ENCODE measurements around the gene CYS1. TPM values are rescaled to one million over a fixed set of nuclear protein-coding genes. Genes with fewer than 3 reads are reported as not detected.

Gene CYS1
- total and polyA plus RNA-seq, 2 of the 13 experiments (the other 11 are each of a cell fraction or from before 2014, with no cell fraction given): 0.04 TPM; not detected in 1

DNA sequence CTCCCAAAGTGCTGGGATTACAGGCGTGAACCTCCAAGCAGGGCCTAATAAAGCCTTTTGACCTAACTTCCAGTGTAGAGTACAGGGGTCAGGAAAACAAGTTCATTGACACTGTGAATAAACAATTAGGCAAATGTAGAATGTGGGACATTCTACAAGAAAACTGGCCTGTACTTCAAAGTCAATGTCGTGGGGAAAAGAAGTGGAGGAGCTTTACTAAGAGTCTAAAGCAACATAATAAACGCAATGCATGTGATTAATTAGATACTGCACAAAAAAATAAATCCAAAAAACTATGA, 38.8 kb upstream of the CYS1 start (continued):
- peak; percentile 51; the same call in 1 of the 2 replicates for TF ChIP-seq TBX2 (CRISPR knock-in tag; IDR thresholded peaks at IDR 0.05; ENCODE audit: borderline replicate concordance)
- TF ChIP-seq HDAC1 (CRISPR knock-in tag; IDR thresholded peaks at IDR 0.05): peak; percentile 46; the same call in 1 of the 2 replicates
- TF ChIP-seq FOXP4 (CRISPR knock-in tag; IDR thresholded peaks at IDR 0.05): peak; percentile 60
- peak; percentile 74 for TF ChIP-seq NR2F2 (IDR thresholded peaks at IDR 0.05; ENCODE audit: borderline replicate concordance, low read depth)
- peak; percentile 62 for TF ChIP-seq HNF4A (CRISPR knock-in tag; IDR thresholded peaks at IDR 0.05)
- no peak for TF ChIP-seq STAT5B (CRISPR knock-in tag; IDR thresholded peaks at IDR 0.05)
- TF ChIP-seq SAP130 (CRISPR knock-in tag; IDR thresholded peaks at IDR 0.05; ENCODE audit: low read depth): peak; percentile 58; the same call in 1 of the 2 replicates

- Histone ChIP-seq H2AFZ (ENCODE audit: low read length) (no peak overlapping the region), H3K27ac (ENCODE audit: extremely low read length, insufficient read depth, low read length) (no peak overlapping the region), H3K9me3 (ENCODE audit: low read length) (no peaks in the 10 kb centered on the region), H3K4me1 (ENCODE audit: insufficient read depth, low read length) (peaks cover 18% of the 10 kb centered on the region), H3K36me3 (replicated peaks in 1 of 2; ENCODE audit: control insufficient read depth in 1 of 2, insufficient read depth in 2 of 2, low read length in 2 of 2) (no peaks in the 10 kb centered on the region), H3K79me2 (ENCODE audit: insufficient read depth, low read length) (no peaks in the 10 kb centered on the region), H3K9ac (ENCODE audit: insufficient read depth, low read depth, low read length) (no peak overlapping the region), H3K4me3 (replicated peaks in 1 of 3; ENCODE audit: insufficient read depth in 1 of 3, low read depth in 2 of 3, low read length in 3 of 3) (no peak overlapping the region), H3K27me3 (ENCODE audit: control insufficient read depth in 1 of 2, insufficient read depth in 2 of 2, low read length in 2 of 2) (no peaks in the 10 kb centered on the region), H4K20me1 (ENCODE audit: insufficient read depth, low read length) (no peaks in the 10 kb centered on the region), H3K4me2 (ENCODE audit: low read depth, low read length) (no peak overlapping the region)
- ChIA-PET POLR2A (no interaction called here), CTCF (ENCODE audit: low intra/inter-chr PET ratio, low total read pairs) (no interaction called here)
- BruUV-seq (replicated peaks): no TSS peak
- intact Hi-C loops (cut with micrococcal nuclease; ENCODE audit: unreplicated experiment) (no loop called here), in situ Hi-C loops (cut with HindIII; ENCODE audit: extremely low pct_ligation_motif_present, low pct_unique_long_range_greater_than_20kb) (no loop called here)
- DNase-seq (ENCODE audit: low spot score) (no peak), ATAC-seq (no peak), FAIRE-seq (no peak)
- TF ChIP-seq MBNL3 (CRISPR knock-in tag; conservative IDR thresholded peaks at IDR 0.05): no peak
- TF ChIP-seq, protein P1, sequence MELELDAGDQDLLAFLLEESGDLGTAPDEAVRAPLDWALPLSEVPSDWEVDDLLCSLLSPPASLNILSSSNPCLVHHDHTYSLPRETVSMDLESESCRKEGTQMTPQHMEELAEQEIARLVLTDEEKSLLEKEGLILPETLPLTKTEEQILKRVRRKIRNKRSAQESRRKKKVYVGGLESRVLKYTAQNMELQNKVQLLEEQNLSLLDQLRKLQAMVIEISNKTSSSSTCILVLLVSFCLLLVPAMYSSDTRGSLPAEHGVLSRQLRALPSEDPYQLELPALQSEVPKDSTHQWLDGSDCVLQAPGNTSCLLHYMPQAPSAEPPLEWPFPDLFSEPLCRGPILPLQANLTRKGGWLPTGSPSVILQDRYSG (CRISPR knock-in tag; IDR thresholded peaks at IDR 0.05): no peak
These were observed 29.1 kb upstream of the CYS1 start for GRCh38 chr2:10109311-10109710.

Data from HepG2 (cell line).